ENCODE results near the gene COL9A3.

DNA sequence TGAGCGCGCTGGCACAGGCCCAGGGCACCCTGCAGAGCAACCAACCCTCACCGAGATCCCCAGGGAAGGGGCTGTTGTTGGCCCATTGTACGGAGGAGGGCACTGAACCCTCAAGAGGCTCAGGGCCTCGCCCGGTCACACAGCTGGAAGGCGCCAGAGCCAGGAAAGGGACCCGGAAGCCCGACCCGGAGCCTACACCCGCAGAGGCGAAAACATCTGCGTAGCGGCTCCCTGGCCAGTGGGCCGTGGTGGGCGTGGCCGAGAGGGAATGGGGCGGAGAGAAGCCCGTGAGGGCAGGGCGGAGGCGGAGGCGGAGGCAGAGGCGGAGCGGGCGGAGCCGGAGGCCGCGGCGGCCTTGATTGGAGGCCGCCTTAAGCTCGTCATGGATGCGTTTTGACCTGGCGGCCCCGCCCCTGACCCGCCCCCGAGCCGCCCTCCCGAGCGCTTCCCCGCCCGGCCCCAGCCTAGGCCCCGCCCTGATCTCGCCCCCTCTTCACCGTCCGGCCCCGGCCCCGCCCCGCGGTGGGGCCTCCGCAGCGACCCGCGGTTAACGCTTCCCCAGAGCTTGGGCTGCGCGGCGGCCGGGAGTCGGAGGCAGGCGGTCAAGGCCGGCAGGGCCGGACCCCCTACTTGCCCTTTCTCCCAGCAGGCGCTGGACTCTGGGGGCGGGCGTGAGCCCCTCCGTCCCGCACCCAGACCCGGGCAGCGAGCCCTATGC lies 22.7 kb upstream of the COL9A3 start:
- TF ChIP-seq, protein P1, sequence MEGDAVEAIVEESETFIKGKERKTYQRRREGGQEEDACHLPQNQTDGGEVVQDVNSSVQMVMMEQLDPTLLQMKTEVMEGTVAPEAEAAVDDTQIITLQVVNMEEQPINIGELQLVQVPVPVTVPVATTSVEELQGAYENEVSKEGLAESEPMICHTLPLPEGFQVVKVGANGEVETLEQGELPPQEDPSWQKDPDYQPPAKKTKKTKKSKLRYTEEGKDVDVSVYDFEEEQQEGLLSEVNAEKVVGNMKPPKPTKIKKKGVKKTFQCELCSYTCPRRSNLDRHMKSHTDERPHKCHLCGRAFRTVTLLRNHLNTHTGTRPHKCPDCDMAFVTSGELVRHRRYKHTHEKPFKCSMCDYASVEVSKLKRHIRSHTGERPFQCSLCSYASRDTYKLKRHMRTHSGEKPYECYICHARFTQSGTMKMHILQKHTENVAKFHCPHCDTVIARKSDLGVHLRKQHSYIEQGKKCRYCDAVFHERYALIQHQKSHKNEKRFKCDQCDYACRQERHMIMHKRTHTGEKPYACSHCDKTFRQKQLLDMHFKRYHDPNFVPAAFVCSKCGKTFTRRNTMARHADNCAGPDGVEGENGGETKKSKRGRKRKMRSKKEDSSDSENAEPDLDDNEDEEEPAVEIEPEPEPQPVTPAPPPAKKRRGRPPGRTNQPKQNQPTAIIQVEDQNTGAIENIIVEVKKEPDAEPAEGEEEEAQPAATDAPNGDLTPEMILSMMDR (IDR thresholded peaks at IDR 0.05; ENCODE audit: low read depth, low read length): no peak
- no peak for TF ChIP-seq EZH2phosphoT487 (IDR thresholded peaks at IDR 0.05; ENCODE audit: low read depth)

Data from OCI-LY3 (cell line).